Measurements from ENCODE around the gene LACTBL1.

The LACTBL1 gene

GRCh38 chr1:22935433-22935832 lies 37.2 kb downstream of the LACTBL1 start:
- DNase-seq, result no peak

GRCh38 chr1:22932803-22933470 lies 39.7 kb downstream of the LACTBL1 start:
- no peak for DNase-seq

- peak; percentile 67 for DNase-seq
Measured at GRCh38 chr1:22930240-22930912, 42.3 kb downstream of the LACTBL1 start.

- DNase-seq, result no peak
Measured at GRCh38 chr1:22925111-22925510, 47.6 kb downstream of the LACTBL1 start.

GRCh38 chr1:22922640-22923039 lies 50.0 kb downstream of the LACTBL1 start:
- DNase-seq, result no peak

- DNase-seq, result no peak
Measured at GRCh38 chr1:22921452-22922126, 51.1 kb downstream of the LACTBL1 start.

GRCh38 chr1:22920734-22921451 lies 51.8 kb downstream of the LACTBL1 start:
- DNase-seq, result no peak

- DNase-seq, result no peak
Measured at GRCh38 chr1:22920026-22920733, 52.5 kb downstream of the LACTBL1 start.

GRCh38 chr1:22919341-22920025 lies 53.2 kb downstream of the LACTBL1 start:
- no peak for DNase-seq

GRCh38 chr1:22918644-22919043 lies 54.0 kb downstream of the LACTBL1 start:
- no peak for DNase-seq

GRCh38 chr1:22917989-22918388 lies 54.7 kb downstream of the LACTBL1 start:
- no peak for DNase-seq

GRCh38 chr1:22916471-22916820 lies 56.2 kb downstream of the LACTBL1 start:
- DNase-seq, result no peak

GRCh38 chr1:22915816-22916470 lies 56.7 kb downstream of the LACTBL1 start:
- no peak for DNase-seq

GRCh38 chr1:22915231-22915630 lies 57.4 kb downstream of the LACTBL1 start:
- no peak for DNase-seq

GRCh38 chr1:22914633-22915217 lies 57.9 kb downstream of the LACTBL1 start:
- DNase-seq, result no peak

- no peak for DNase-seq
Measured at GRCh38 chr1:22914156-22914555, 58.5 kb downstream of the LACTBL1 start.

- no peak for DNase-seq
Measured at GRCh38 chr1:22913421-22914141, 59.1 kb downstream of the LACTBL1 start.

- DNase-seq, result no peak
Measured at GRCh38 chr1:22912311-22912710, 60.4 kb downstream of the LACTBL1 start.

GRCh38 chr1:22910986-22911651 lies 61.5 kb downstream of the LACTBL1 start:
- DNase-seq, result no peak

- DNase-seq, result no peak
Measured at GRCh38 chr1:22910286-22910685, 62.4 kb downstream of the LACTBL1 start.

Data from stimulated activated CD8-positive, alpha-beta memory T cell treated with anti-CD3 and anti-CD28 coated beads, Interleukin-4, amount 100 ng/mL, for 48 hours (primary cell).